Peyer's patch (tissue), 4 donors: ENCODE results near the gene SPSB4. TPM values are rescaled to one million over a fixed set of nuclear protein-coding genes. Genes with fewer than 3 reads are reported as not detected.

Source experiments
- DNase-seq, 3 donors: peaks; one replicate each; pipeline ENCODE4 v3.0.0-alpha.2; 2017 to 2019
- H3K27ac ChIP-seq, 4 donors: fragments of 200-600 bp; sonication (generic); one replicate each; pipeline ENCODE4 v1.5.1; 2016 to 2019
- H3K27me3 ChIP-seq, 2 donors: fragments of 200-600 bp; sonication (generic); one replicate each; pipeline ENCODE4 v1.5.1; 2019
- H3K36me3 ChIP-seq, 3 donors: fragments of 200-600 bp; sonication (generic); one replicate each; pipeline ENCODE4 v1.5.1; 2016 to 2019
- H3K4me1 ChIP-seq, 4 donors: fragments of 200-600 bp; sonication (generic); one replicate each; pipeline ENCODE4 v1.5.1; 2016 to 2019
- H3K4me3 ChIP-seq, 4 donors: fragments of 200-600 bp; sonication (generic); 1 replicate in 3 of 4; 2 replicates in 1 of 4; pipeline ENCODE4 v1.5.1; 2016 to 2019; ENCODE audit warnings: mild to moderate bottlenecking in 1 of 4
- H3K9me3 ChIP-seq, 4 donors: fragments of 200-600 bp; sonication (generic); one replicate each; pipeline ENCODE4 v1.5.1; 2016 to 2019; ENCODE audit warnings: mild to moderate bottlenecking in 1 of 4
- POLR2A ChIP-seq, 2 donors: fragments of 450-650 bp; IDR thresholded peaks; one replicate each; pipeline ENCODE4 v1.5.1; 2017; ENCODE audit warnings: antibody characterized with exemption in 2 of 2, mild to moderate bottlenecking in 2 of 2, moderate library complexity in 2 of 2
- total RNA-seq, 4 donors: library from RNA; depleted of rRNA; stranded (reverse); fragments of >200 nt; gene quantifications; one replicate each; pipeline ENCODE4 v1.1.0, GENCODE V29; 2016
- TF ChIP-seq, protein P1 (sequence below), 6 experiments: fragments of 450-650 bp in 4 of 6; fragments of 200-600 bp in 2 of 6; sonication (generic) in 1 of 6; IDR thresholded peaks; one replicate each; pipeline ENCODE4 v1.5.1; 2017 to 2019; ENCODE audit warnings: antibody characterized with exemption in 6 of 6, mild to moderate bottlenecking in 3 of 6, moderate library complexity in 1 of 6

The SPSB4 gene
- total RNA-seq, 4 donors from 2014 or later = 0.35 TPM; not detected in 3

DNA sequence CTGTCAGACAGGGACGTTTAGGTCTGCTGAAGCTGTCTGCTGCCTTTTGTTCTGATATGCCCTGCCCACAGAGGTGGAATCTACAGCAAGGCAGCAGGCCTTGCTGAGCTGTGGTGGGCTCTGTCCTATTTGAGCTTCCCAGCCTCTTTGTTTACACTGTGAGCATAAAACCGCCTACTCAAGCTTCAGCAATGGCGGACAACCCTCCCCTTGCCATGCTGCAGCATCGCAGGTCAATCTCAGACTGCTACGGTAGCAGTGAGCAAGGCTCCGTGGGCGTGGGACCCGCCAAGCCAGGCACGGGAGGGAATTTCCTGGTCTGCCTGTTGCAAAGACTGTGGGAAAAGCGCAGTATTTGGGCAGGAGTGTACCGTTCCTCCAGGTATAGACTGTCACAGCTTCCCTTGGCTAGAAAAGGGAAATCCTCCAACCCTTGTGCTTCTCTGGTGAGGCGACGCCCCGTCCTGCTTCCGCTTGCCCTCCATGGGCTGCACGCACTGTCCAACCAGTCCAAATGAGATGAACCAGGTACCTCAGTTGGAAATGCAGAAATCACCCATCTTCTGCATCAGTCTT lies 71.4 kb downstream of the SPSB4 start:
- no peaks in the 10 kb centered on the region for H3K36me3 ChIP-seq
- TF ChIP-seq, protein P1, sequence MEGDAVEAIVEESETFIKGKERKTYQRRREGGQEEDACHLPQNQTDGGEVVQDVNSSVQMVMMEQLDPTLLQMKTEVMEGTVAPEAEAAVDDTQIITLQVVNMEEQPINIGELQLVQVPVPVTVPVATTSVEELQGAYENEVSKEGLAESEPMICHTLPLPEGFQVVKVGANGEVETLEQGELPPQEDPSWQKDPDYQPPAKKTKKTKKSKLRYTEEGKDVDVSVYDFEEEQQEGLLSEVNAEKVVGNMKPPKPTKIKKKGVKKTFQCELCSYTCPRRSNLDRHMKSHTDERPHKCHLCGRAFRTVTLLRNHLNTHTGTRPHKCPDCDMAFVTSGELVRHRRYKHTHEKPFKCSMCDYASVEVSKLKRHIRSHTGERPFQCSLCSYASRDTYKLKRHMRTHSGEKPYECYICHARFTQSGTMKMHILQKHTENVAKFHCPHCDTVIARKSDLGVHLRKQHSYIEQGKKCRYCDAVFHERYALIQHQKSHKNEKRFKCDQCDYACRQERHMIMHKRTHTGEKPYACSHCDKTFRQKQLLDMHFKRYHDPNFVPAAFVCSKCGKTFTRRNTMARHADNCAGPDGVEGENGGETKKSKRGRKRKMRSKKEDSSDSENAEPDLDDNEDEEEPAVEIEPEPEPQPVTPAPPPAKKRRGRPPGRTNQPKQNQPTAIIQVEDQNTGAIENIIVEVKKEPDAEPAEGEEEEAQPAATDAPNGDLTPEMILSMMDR (IDR thresholded peaks at IDR 0.05) = no peak
- no peak for TF ChIP-seq POLR2A (IDR thresholded peaks at IDR 0.05)
- no peak for DNase-seq

DNA sequence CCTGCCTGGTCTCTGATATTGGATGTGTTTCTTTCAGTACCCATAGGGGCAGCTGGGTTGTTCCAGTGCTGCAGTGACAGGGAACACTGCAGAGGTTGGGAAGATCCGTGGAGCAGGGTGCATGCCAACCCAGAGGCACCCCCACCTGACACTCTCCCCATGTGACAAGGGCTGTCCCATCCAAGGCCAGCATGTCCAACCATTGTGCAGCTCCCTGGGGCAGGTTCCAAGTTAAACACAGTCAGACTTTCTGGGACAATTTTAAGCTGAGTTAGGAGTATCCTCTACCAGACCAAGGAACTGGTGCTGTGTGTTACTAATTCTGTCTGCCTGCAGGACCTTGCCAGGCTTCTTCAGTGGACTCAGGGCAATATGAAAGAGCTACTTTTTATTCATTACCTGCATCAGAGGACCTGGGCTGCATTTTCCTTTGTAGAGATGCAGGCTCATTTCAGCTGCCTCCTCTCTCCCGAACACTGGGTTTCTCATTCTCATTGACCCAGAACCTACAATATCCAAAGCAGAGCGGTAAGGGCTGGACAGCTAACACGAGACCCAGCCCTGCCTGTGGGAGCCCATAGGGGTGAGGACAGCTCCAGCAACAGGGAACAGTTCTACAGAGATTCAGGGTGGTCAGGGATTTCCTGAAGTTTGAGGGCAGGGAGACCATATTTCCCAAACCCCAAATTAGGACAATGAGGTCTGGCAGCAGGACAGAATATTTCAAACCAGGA lies 72.7 kb downstream of the SPSB4 start:
- no peaks in the 10 kb centered on the region for H3K9me3 ChIP-seq
- H3K27ac ChIP-seq = no peak overlapping the region
- H3K4me3 ChIP-seq = no peak overlapping the region
- no peak for DNase-seq
- H3K36me3 ChIP-seq = no peaks in the 10 kb centered on the region
- H3K4me1 ChIP-seq = no peaks in the 10 kb centered on the region
- TF ChIP-seq, protein P1 (IDR thresholded peaks at IDR 0.05) = no peak
- no peak for TF ChIP-seq POLR2A (IDR thresholded peaks at IDR 0.05)
- H3K27me3 ChIP-seq = no peaks in the 10 kb centered on the region

More for the DNA sequence above, 71.4 kb downstream of the SPSB4 start:
- Histone ChIP-seq H3K27ac (no peak overlapping the region), H3K9me3 (no peaks in the 10 kb centered on the region), H3K27me3 (no peaks in the 10 kb centered on the region), H3K4me3 (no peak overlapping the region), H3K4me1 (no peaks in the 10 kb centered on the region)

DNA sequence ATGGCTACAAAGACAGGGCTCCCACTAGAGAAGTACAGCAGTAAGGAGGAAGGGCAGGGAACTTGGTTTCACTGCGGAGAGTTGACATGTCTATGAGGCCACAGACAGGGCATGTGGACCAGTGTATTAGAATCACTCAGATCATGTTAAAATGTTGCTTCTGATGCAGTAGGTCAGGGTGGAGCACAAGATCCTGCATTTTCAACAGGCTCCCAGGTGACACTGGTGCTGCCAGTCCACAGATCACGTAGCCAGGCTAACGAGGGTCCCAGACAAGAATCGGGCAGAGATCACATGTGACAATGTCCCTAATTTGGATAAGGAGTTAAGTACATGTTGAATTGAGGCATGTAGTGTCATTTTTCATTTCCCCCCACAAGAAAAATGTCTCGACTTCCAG lies 73.6 kb downstream of the SPSB4 start:
- no peaks in the 10 kb centered on the region for H3K9me3 ChIP-seq
- DNase-seq = no peak
- no peak overlapping the region for H3K27ac ChIP-seq
- no peaks in the 10 kb centered on the region for H3K36me3 ChIP-seq
- no peak overlapping the region for H3K4me3 ChIP-seq
- H3K4me1 ChIP-seq = no peaks in the 10 kb centered on the region
- TF ChIP-seq POLR2A (IDR thresholded peaks at IDR 0.05) = no peak
- TF ChIP-seq, protein P1 (IDR thresholded peaks at IDR 0.05) = no peak
- H3K27me3 ChIP-seq = no peaks in the 10 kb centered on the region

DNA sequence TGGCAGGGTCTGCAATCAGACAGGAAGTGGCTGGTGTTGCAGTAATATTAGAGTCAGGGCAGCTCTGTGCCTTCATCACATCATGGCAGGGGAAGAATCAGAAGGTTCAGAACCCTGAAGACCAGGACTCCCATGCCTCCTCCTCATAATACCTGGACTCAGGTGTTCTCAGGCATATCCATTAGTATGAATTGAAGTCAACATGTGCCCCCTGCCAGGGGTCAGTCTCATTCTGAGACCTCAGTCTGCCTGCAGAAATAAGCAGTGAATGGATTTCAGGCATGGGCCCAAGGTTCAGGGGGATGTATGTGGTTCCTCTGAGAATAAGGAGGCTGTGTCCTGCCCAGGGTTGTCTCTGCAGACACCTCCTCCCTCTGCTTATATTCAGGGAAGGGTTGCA lies 74.2 kb downstream of the SPSB4 start:
- DNase-seq = no peak
- no peak overlapping the region for H3K4me3 ChIP-seq
- H3K36me3 ChIP-seq = no peaks in the 10 kb centered on the region
- TF ChIP-seq POLR2A (IDR thresholded peaks at IDR 0.05) = no peak
- TF ChIP-seq, protein P1 (IDR thresholded peaks at IDR 0.05) = no peak
- H3K4me1 ChIP-seq = no peaks in the 10 kb centered on the region
- no peak overlapping the region for H3K27ac ChIP-seq
- no peaks in the 10 kb centered on the region for H3K27me3 ChIP-seq
- H3K9me3 ChIP-seq = no peaks in the 10 kb centered on the region

DNA sequence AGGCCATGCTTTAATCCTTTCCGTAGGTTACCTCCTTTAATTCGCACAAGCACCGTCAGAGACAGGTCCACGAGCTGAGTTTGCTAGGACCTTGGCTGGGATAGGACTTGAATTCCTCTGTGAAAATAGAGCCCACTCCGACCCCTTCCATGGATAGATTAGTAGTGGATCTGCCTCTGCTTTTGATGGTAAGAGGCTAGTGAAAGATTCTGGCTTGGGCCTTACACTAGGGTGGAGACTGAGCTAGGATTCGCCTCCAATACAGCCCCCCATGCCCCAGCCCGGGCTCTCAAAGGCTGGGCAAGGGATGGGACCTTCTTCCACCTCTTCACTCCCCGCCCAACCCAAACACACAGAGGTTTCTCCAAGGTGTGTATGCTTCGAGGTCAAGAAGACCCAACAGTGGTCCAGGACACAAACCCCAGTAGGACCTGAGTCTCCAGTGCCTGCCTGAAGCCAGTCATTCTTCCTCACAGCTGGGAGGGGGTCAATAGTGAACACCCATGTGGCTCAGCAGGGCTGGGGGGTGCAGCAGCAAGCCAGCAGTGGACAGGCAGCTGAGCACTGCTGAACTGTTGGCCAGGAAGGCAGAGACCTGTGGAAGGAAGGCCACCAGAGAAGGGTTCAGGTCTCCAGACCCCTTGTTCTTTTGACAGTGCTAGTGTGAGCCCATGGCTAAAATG lies 75.7 kb downstream of the SPSB4 start:
- Histone ChIP-seq H3K27me3 (no peaks in the 10 kb centered on the region), H3K27ac (no peak overlapping the region), H3K4me3 (no peak overlapping the region), H3K4me1 (no peaks in the 10 kb centered on the region), H3K36me3 (no peaks in the 10 kb centered on the region), H3K9me3 (no peaks in the 10 kb centered on the region)
- no peak for DNase-seq
- no peak for TF ChIP-seq POLR2A (IDR thresholded peaks at IDR 0.05)
- TF ChIP-seq, protein P1 (IDR thresholded peaks at IDR 0.05) = no peak
